ENCODE measurements around the gene LARGE2.

- no peak for TF ChIP-seq CTCF (conservative IDR thresholded peaks at IDR 0.05; ENCODE audit: low read depth, low read length)
- no peak for TF ChIP-seq EZH2 (IDR thresholded peaks at IDR 0.05; ENCODE audit: low read length, unreplicated experiment)
- TF ChIP-seq EZH2phosphoT487 (IDR thresholded peaks at IDR 0.05; ENCODE audit: borderline replicate concordance, low read length) = no peak
These were observed 14.1 kb downstream of the LARGE2 start for GRCh38 chr11:45936511-45937054.
